TTC549 (cell line): ENCODE measurements around the gene CSNK2B.

Experiments used
- FAIRE-seq: peaks from 2 replicates; lab custom pipeline; 2012; peaks lifted over from hg19 to GRCh38; lab: Jason Lieb, UNC

Gene CSNK2B

GRCh38 chr6:31665501-31666336, at the start of gene CSNK2B:
Gene CSNK2B (plus strand): TSS chr6:31666080. CDS start chr6:31666832, 752 bp downstream.
- FAIRE-seq = peak; percentile 69

- FAIRE-seq = no peak
Observed at GRCh38 chr6:31617010-31617409, 48.9 kb upstream of the CSNK2B start.

GRCh38 chr6:31619805-31620585, 45.9 kb upstream of the CSNK2B start:
- peak; percentile 97 for FAIRE-seq

- no peak for FAIRE-seq
Observed at GRCh38 chr6:31620586-31621319, 45.1 kb upstream of the CSNK2B start, which contains the start of gene PRRC2A. Gene PRRC2A (plus strand): TSS chr6:31620715. CDS start chr6:31622790, 2,075 bp downstream.

DNA sequence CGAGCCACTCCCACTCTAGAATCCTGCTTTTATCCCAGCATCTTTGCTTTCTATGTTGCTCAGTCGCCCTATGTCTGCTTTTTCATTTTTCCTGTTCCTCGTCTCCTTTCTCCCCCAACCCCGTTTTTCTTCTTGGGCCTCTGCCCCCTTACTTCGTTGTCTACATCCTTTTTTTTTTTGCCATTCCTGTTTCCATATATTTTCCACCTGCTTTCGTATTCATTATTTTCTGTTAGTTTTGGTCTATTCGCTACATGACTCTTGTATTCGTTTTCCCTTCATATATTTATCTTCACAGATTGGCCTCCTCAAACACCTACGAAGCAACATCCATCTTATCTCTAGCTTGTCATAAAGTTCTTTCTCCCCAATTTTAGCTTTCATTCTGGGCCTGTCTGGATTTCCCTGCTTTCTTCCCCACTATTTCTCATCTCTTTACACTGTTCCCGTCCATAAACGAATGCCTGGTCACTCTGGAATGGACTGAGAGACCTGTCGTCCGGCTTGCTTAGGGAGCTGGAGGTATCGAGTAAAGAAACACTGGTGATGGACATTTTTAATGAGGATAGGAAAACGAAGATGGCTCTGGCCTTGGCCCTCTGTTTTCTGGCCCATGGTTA, 44.5 kb upstream of the CSNK2B start:
- no peak for FAIRE-seq

- no peak for FAIRE-seq
Observed at GRCh38 chr6:31621991-31622390, 43.9 kb upstream of the CSNK2B start.

- FAIRE-seq = no peak
Observed at GRCh38 chr6:31622684-31623091, 43.2 kb upstream of the CSNK2B start.

DNA sequence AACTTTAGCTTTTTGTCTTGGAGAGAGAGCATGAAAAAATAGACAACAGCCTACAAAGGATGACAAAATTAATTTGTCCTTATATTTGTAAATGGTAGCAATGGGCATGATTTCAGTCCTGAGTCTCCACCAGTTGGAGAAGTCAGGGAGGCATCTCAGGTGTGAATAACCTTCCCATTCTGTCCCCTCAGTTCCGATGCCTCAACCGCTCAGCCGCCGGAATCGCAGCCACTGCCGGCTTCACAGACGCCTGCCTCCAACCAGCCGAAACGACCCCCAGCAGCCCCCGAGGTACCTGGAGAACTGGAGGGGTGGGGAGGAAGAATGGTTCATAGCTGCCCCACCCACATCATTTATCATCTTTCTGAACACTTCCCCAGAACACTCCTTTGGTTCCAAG, 41.8 kb upstream of the CSNK2B start:
- no peak for FAIRE-seq

DNA sequence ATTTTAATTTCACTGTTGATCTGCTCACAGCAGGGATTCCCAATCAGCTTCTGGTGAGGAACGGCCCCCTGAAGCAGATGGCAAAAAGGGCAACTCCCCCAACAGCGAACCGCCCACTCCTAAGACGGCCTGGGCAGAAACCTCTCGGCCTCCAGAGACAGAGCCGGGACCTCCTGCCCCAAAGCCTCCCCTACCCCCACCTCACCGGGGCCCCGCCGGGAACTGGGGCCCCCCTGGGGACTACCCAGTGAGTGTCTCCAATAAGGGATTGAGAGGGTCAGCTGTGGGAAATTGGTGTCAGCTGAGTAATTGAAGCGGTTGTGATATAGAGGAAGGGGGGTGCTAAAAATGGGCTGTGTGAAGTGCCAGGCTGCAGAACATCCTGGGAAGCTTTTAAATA, 38.9 kb upstream of the CSNK2B start:
- FAIRE-seq = no peak

DNA sequence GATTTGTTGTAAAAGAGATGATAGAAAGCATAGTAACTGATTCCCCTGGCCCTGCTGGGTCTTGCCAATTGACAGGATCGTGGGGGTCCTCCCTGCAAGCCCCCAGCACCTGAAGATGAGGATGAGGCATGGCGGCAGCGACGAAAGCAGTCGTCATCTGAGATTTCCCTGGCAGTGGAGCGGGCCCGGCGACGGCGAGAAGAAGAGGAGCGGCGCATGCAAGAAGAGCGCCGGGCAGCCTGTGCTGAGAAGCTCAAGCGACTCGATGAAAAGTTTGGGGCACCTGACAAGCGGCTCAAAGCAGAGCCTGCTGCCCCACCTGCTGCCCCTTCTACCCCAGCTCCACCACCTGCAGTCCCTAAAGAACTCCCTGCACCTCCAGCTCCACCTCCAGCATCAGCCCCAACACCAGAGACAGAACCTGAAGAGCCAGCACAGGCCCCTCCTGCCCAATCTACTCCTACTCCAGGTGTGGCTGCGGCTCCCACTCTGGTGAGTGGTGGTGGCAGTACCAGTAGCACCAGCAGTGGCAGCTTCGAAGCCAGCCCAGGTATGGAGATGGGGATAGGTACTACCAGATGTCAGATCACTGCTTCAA, 38.1 kb upstream of the CSNK2B start:
- no peak for FAIRE-seq

- FAIRE-seq = no peak
Observed at GRCh38 chr6:31629014-31629413, 36.9 kb upstream of the CSNK2B start.

GRCh38 chr6:31630177-31630934, 35.5 kb upstream of the CSNK2B start:
- no peak for FAIRE-seq

- FAIRE-seq = no peak
Observed at GRCh38 chr6:31631209-31631608, 34.7 kb upstream of the CSNK2B start.

GRCh38 chr6:31631681-31632278, 34.1 kb upstream of the CSNK2B start:
- FAIRE-seq = no peak

DNA sequence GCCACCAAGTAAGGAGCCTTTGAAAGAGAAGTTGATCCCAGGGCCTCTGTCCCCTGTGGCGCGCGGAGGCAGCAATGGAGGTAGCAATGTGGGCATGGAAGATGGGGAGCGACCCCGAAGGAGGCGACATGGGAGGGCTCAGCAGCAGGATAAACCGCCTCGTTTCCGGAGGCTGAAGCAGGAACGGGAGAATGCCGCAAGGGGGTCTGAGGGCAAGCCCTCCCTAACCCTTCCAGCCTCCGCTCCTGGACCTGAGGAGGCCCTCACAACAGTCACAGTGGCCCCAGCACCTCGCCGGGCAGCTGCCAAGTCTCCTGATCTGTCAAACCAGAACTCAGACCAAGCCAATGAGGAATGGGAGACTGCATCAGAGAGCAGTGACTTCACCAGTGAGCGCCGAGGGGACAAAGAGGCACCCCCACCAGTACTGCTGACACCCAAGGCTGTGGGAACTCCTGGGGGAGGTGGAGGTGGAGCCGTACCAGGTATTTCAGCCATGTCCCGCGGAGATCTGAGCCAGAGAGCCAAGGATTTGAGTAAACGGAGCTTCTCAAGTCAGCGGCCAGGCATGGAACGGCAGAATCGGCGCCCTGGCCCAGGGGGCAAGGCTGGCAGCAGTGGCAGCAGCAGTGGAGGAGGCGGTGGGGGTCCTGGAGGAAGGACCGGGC, 33.5 kb upstream of the CSNK2B start:
- no peak for FAIRE-seq

DNA sequence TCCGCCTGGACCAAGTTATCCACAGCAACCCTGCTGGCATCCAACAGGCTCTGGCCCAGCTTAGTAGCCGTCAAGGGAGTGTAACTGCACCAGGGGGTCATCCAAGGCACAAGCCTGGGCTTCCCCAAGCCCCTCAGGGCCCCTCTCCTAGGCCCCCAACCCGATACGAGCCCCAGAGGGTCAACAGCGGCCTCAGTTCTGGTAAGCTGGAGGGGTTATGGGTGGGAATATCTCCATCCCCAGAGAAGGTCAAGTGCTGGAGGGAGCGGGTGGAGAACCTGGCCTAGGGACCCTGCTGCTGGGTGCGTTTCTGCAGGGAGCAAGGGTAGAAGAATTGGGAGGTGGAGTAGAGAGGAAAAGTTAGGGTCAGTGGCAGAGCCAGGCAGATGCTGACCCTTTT, 32.4 kb upstream of the CSNK2B start:
- FAIRE-seq = no peak

GRCh38 chr6:31634131-31634530, 31.7 kb upstream of the CSNK2B start:
- no peak for FAIRE-seq

GRCh38 chr6:31634969-31635575, 30.8 kb upstream of the CSNK2B start:
- FAIRE-seq = no peak
